HepG2 (cell line): Measurements from ENCODE around the gene FNDC7. TPM values are rescaled to one million over a fixed set of nuclear protein-coding genes. Genes with fewer than 3 reads are reported as not detected.

Source experiments
- CBX5 ChIP-seq: sonication (generic); formaldehyde crosslinking; IDR thresholded peaks from 2 replicates; pipeline ENCODE4 v1.4.0; 2020; ENCODE audit warnings: missing genetic modification reagents, borderline replicate concordance
- HES4 ChIP-seq: sonication (generic); formaldehyde crosslinking; IDR thresholded peaks from 2 replicates; pipeline ENCODE4 v1.9.0; 2021; ENCODE audit warnings: mild to moderate bottlenecking, missing genetic modification reagents, borderline replicate concordance
- HNF1B ChIP-seq: sonication (generic); formaldehyde crosslinking; IDR thresholded peaks from 2 replicates; pipeline ENCODE4 v1.5.1; 2020; ENCODE audit warnings: mild to moderate bottlenecking, moderate library complexity, missing genetic modification reagents
- JDP2 ChIP-seq: sonication (generic); formaldehyde crosslinking; IDR thresholded peaks from 2 replicates; pipeline ENCODE4 v1.8.1; 2022; ENCODE audit warnings: missing genetic modification reagents, borderline replicate concordance
- KDM3A ChIP-seq: IDR thresholded peaks from 2 replicates; pipeline ENCODE4 v1.6.1; 2018; ENCODE audit warnings: low read depth, missing compliant biosample characterization
- MLLT10 ChIP-seq: sonication (generic); formaldehyde crosslinking; IDR thresholded peaks from 2 replicates; pipeline ENCODE4 v1.4.0; 2020; ENCODE audit warnings: missing genetic modification reagents
- MXD1 ChIP-seq: sonication (generic); formaldehyde crosslinking; IDR thresholded peaks from 2 replicates; pipeline ENCODE4 v1.4.0; 2020; ENCODE audit warnings: mild to moderate bottlenecking, missing genetic modification reagents
- NR2F6 ChIP-seq, 2 experiments: IDR thresholded peaks; 2 replicates each; pipeline ENCODE4 v1.6.1; 2016; ENCODE audit warnings: antibody characterized with exemption in 1 of 2, mild to moderate bottlenecking in 1 of 2
- NR3C1 ChIP-seq: sonication (generic); formaldehyde crosslinking; IDR thresholded peaks from 2 replicates; pipeline ENCODE4 v1.4.0; 2020; ENCODE audit warnings: missing genetic modification reagents
- PHB2 ChIP-seq: fragments of 450-650 bp; IDR thresholded peaks from 2 replicates; pipeline ENCODE4 v1.6.1; 2018; ENCODE audit not compliant: partially characterized antibody
- SALL2 ChIP-seq: sonication (generic); formaldehyde crosslinking; IDR thresholded peaks from 2 replicates; pipeline ENCODE4 v1.8.1; 2023; ENCODE audit warnings: mild to moderate bottlenecking, missing genetic modification reagents, inconsistent platforms
- ZNF142 ChIP-seq: sonication (generic); formaldehyde crosslinking; IDR thresholded peaks from 2 replicates; pipeline ENCODE4 v1.4.0; 2020; ENCODE audit warnings: missing genetic modification reagents
- ZNF280D ChIP-seq: sonication (generic); formaldehyde crosslinking; IDR thresholded peaks from 2 replicates; pipeline ENCODE4 v1.5.1; 2020; ENCODE audit warnings: mild to moderate bottlenecking, missing genetic modification reagents
- ZNF317 ChIP-seq: sonication (generic); formaldehyde crosslinking; IDR thresholded peaks from 2 replicates; pipeline ENCODE4 v1.5.0; 2020; ENCODE audit warnings: mild to moderate bottlenecking, missing genetic modification reagents
- ZNF326 ChIP-seq: sonication (generic); formaldehyde crosslinking; IDR thresholded peaks from 2 replicates; pipeline ENCODE4 v1.4.0; 2020; ENCODE audit warnings: missing genetic modification reagents, borderline replicate concordance
- ZNF572 ChIP-seq: sonication (generic); formaldehyde crosslinking; IDR thresholded peaks from 2 replicates; pipeline ENCODE4 v1.5.1; 2020; ENCODE audit warnings: mild to moderate bottlenecking, missing genetic modification reagents
- ZNF703 ChIP-seq: sonication (generic); formaldehyde crosslinking; IDR thresholded peaks from 2 replicates; pipeline ENCODE4 v1.5.1; 2020; ENCODE audit warnings: missing genetic modification reagents, mild to moderate bottlenecking, moderate library complexity, borderline replicate concordance
- ZNF713 ChIP-seq: sonication (generic); formaldehyde crosslinking; IDR thresholded peaks from 2 replicates; pipeline ENCODE4 v1.4.0; 2020; ENCODE audit warnings: mild to moderate bottlenecking, missing genetic modification reagents
- polyA plus RNA-seq, 8 experiments: library from polyadenylated mRNA; depleted of rRNA in 3 of 8; stranded (reverse) in 7 of 8; unstranded in 1 of 8; fragments of >200 nt; fragmentation: Illumina TruSeq in 4 of 8; extraction: Trizol in 4 of 8; gene quantifications; 2 replicates each; pipeline versions ENCODE4 v1.2.1 to v1.2.3, GENCODE V29; 2011 to 2016; ENCODE audit warnings: low read depth in 4 of 8, missing spikeins in 1 of 8, mixed read lengths in 1 of 8; ENCODE audit not compliant: insufficient read depth in 1 of 8
- total RNA-seq, 5 experiments: library from RNA; depleted of rRNA; stranded (reverse); fragments of >200 nt; fragmentation: Illumina TruSeq; extraction: Trizol; gene quantifications; 2 replicates each; pipeline ENCODE4 v1.2.3, GENCODE V29; 2016; ENCODE audit warnings: low read depth in 1 of 5

The FNDC7 gene
- total and polyA plus RNA-seq, 2 of the 13 experiments (the other 11 are each of a cell fraction or from before 2014, with no cell fraction given): 0.03 TPM; not detected in 1

- TF ChIP-seq ZNF703 (CRISPR knock-in tag): peak; percentile 79; the same call in 1 of the 2 replicates
- no peak for TF ChIP-seq PHB2
- TF ChIP-seq SALL2: no peak
- no peak; the same call in 1 of the 2 replicates for TF ChIP-seq ZNF280D (CRISPR knock-in tag)
- peak; percentile 68; the same call in 1 of the 2 replicates for TF ChIP-seq ZNF317
- TF ChIP-seq JDP2: no peak
- no peak for TF ChIP-seq MLLT10 (CRISPR knock-in tag)
- 0 out of 2 replicates have a peak, but pooled peaks have one; percentile 42 for TF ChIP-seq CBX5 (CRISPR knock-in tag)
- TF ChIP-seq MXD1 (CRISPR knock-in tag): peak; percentile 58
- no peak for TF ChIP-seq ZNF142 (CRISPR knock-in tag)
- TF ChIP-seq ZNF713 (CRISPR knock-in tag): no peak
- 0 out of 2 replicates have a peak, but pooled peaks have one; percentile 29 for TF ChIP-seq NR2F6 (IDR thresholded peaks at IDR 0.05)
- TF ChIP-seq NR2F6 (CRISPR knock-in tag; IDR thresholded peaks at IDR 0.05): peak; percentile 41; the same call in 1 of the 2 replicates
- peak; percentile 41 for TF ChIP-seq HNF1B
- no peak for TF ChIP-seq NR3C1
- TF ChIP-seq ZNF326 (CRISPR knock-in tag): no peak
- TF ChIP-seq KDM3A (CRISPR knock-in tag): 0 out of 2 replicates have a peak, but pooled peaks have one; percentile 12
- TF ChIP-seq ZNF572 (CRISPR knock-in tag): 0 out of 2 replicates have a peak, but pooled peaks have one; percentile 36
- TF ChIP-seq HES4: no peak
Observed at GRCh38 chr1:108691942-108692723, 20.6 kb upstream of the FNDC7 start, which contains the start of gene PRPF38B (continued).
